ENCODE data around the gene WASF1. TPM values are rescaled to one million over a fixed set of nuclear protein-coding genes. Genes with fewer than 3 reads are reported as not detected.

The WASF1 gene
- total RNA-seq (2014; rRNA removed; shearing (Covaris generic)): 25.2 and 26.2 TPM in 2 replicates

DNA sequence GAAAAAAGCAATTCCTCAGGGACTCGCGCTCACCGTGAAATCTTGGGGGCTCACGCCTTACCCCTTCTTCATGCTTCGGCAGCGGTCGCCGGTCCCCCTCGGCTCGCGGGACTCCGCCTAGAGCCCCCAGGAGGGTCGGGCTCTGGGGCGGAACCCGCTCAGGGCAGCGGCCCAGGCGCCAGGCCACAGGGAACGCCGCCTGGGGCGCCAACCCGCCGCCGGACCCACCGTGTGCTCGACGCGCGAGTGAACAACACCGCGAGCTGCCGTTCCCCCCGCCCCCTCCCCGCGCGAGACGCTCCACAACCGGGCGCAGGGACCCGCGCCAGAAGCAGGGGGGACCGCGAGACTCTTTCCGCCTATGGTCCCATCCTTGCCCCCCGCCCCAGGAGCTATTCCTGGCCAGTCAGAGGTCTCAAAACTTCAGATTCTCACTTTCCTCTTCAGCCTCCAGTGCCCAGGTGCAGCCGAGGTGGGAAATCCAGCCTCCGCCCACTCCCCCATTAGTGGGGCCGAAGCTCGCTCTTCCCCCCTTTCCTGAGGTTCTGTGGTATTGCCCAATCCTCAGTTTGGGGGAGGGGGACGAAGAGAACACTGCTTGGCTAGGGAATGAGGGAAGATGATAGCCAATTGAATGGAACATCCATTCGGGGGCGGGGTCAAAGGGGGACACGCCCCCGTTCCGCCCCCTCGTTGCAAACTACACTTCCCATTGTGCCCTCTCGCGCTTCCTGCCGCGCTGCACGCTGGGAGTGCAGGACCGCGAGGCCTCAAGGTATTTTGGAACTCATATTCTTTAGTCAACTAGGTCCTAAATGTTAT lies at the start of gene WASF1:
TSS of gene WASF1 (minus strand) at position 265 of the 822 bp plus-strand sequence. CDS start 52,069 bp downstream, outside the sequence.
- DNase-seq (ENCODE audit: low read depth): peak; percentile 99

DNA sequence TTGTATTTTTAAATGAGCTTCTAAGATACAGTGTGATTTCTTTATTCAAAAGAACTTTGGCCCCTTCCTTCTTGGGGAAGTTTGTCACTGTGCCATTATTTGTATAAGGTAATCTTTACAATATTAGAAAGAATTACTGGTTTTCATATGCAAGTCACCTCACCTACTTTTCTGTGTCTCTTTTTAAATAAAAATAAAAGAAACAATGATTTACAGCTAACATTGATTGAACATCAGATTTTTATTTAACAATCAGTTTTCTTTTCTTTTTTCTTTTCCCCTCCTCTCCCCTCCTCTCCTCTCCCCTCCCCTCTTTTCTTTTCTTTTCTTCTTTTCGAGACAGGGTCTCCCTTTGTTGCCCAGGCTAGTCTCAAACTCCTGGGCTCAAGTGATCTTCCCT lies 46.8 kb upstream of the WASF1 start:
- DNase-seq (ENCODE audit: low read depth): no peak

GRCh38 chr6:110221738-110222137 lies 42.3 kb upstream of the WASF1 start:
- no peak for DNase-seq (ENCODE audit: low read depth)

DNA sequence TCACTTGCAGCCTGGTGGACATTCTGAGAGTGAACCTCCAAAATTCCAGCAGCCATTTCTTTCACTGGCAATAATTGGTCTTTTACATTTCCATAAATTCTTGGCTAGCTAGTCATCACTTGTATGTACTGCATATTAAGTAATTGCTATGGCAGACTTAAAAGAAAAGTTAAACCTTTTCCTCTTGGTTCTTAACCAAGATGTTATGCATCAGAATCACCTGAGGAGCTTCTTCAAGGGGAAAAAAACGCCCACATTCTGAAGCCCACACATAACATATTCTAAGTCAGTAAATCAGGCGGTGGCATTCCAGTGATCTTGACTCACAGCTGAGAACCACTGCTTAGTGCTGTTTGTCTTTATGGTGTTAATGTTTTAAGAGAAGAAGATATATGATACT lies 37.8 kb upstream of the WASF1 start:
- DNase-seq (ENCODE audit: low read depth): peak; percentile 45

GRCh38 chr6:110216140-110216539 lies 36.7 kb upstream of the WASF1 start:
- no peak for DNase-seq (ENCODE audit: low read depth)

GRCh38 chr6:110214338-110214737 lies 34.9 kb upstream of the WASF1 start:
- no peak for DNase-seq (ENCODE audit: low read depth)

GRCh38 chr6:110211753-110212152 lies 32.3 kb upstream of the WASF1 start:
- no peak for DNase-seq (ENCODE audit: low read depth)

- no peak for DNase-seq (ENCODE audit: low read depth)
Observed at GRCh38 chr6:110207652-110208051, 28.2 kb upstream of the WASF1 start.

DNA sequence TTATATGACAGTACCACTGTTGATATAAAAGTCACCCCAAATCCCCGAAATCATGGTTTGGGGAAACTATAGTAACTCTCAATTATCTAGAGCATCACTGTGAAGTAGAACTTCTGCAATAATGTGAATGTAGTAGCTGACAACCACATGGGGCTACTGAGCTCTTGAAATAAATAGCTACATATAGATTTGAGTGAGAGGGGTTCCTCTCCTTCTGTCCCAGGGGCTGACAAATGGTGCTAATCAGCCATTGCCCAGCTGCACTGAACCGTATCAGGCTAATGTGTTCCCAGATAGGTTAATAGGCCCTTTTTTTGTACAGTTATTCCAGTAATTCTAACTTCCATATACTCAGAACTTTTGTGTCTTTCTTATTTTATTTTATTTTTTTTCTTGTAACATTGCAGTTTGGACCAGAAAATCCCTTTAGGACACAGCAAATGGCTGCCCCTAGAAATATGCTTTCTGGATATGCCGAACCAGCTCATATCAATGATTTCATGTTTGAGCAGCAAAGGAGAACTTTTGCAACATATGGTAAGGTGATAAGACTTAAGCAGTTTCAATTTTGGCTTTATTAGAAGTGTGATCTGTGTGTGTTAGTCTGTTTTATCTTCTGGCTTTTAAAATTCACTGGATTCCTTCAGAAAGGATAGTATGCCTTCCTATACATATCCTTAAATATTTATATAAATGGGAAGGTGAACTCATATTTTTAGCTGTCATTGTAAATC lies 21.8 kb upstream of the WASF1 start:
- DNase-seq (ENCODE audit: low read depth): no peak

DNA sequence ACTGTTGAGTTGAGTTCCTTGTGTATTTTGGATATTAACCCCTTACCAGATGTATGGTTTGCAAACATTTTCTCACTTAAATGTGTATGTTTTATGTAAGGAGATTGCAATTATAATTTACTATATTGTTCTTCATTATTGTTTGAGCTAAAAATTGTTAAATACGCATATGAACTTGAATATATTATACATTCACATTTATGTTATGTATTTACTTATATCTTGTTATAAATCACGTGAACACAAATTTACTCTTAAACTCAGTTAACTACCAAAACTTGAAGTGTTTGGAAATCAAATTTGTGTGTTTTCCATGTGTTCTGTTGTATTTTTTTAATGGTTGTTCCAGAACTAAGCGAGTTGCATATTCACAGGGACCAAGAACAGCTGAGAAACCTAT lies 19.1 kb upstream of the WASF1 start:
- no peak for DNase-seq (ENCODE audit: low read depth)

- no peak for DNase-seq (ENCODE audit: low read depth)
Observed at GRCh38 chr6:110196874-110197273, 17.4 kb upstream of the WASF1 start.

GRCh38 chr6:110195639-110196038 lies 16.2 kb upstream of the WASF1 start:
- DNase-seq (ENCODE audit: low read depth): no peak

DNA sequence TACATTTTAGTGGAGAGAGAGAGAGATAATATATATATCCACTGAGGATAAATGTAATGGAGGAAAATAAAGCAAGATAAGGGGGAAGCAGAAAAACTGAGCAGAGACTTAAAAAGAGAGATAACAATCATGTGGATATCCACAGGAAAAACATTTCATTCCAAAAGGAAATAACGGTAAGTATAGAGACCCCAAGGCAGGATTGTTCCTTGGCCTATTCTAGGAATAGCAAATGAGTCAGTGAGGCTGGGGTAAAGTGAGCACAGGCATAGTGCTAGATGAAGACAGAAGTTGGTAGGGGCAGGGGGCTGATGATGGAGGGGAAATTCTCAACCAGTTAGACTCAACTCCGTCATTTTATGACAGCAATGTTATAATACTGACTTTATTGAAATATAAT lies 12.0 kb upstream of the WASF1 start:
- DNase-seq (ENCODE audit: low read depth): no peak

DNA sequence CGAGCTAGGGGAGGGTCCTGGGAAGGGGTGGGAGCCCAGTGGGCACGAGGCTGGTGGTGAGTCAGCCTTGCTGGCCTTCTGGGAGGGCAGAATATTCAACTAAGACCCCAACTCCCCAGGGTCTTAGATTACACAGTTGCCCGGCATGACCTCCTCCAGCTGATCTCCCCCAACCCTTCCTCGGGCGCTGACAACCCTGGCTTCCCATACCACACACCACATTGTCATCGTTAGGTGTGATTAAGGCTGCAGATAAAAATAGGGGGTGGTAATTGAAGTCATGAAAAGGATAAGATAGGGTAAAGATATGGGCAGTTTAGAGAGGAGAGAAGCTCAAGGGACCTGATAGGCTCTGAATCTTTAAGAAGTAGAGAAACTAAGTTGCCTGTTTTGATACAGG lies 11.3 kb upstream of the WASF1 start:
- DNase-seq (ENCODE audit: low read depth): no peak

DNA sequence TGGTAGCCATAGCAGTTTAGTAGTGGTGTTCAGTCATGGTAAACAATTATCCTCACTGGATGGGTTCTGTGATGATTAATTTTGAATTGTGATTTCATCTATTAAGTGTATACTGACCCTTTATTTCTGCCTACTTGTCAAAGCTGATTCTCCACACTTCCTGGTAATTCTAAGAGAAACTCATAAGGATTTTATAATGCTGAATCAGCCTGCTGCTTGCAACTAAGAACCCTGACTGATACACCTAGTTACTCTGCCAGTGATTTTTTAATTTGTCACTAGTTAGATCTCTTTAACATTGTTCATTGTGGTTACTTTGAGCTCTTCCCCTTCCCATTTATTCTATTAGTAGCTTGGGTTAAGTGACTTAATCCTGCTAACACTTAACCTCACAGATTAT lies 9.3 kb upstream of the WASF1 start:
- DNase-seq (ENCODE audit: low read depth): peak; percentile 47

DNA sequence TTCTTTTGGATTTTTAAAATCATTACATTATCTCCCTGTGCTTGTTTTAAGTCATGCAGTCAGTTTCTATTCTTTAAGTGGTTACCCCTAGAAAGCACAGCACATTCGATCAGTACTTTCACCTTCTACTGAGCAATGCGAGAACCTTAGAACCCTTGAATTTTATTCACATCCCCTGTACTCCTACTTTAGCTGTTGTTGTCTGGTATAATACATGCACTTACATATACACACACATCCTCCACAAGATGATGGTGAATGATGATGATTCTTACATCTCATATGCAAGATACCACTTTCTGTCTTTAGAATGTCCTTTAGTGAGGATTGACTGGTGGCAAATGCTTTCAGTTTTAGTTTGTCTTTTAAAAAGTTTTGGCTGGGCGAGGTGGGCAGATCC lies 6.4 kb upstream of the WASF1 start:
- no peak for DNase-seq (ENCODE audit: low read depth)

GRCh38 chr6:110183292-110183885 lies 3.9 kb upstream of the WASF1 start:
- DNase-seq (ENCODE audit: low read depth): no peak

- no peak for DNase-seq (ENCODE audit: low read depth)
Observed at GRCh38 chr6:110181131-110182030, 1.9 kb upstream of the WASF1 start.

DNA sequence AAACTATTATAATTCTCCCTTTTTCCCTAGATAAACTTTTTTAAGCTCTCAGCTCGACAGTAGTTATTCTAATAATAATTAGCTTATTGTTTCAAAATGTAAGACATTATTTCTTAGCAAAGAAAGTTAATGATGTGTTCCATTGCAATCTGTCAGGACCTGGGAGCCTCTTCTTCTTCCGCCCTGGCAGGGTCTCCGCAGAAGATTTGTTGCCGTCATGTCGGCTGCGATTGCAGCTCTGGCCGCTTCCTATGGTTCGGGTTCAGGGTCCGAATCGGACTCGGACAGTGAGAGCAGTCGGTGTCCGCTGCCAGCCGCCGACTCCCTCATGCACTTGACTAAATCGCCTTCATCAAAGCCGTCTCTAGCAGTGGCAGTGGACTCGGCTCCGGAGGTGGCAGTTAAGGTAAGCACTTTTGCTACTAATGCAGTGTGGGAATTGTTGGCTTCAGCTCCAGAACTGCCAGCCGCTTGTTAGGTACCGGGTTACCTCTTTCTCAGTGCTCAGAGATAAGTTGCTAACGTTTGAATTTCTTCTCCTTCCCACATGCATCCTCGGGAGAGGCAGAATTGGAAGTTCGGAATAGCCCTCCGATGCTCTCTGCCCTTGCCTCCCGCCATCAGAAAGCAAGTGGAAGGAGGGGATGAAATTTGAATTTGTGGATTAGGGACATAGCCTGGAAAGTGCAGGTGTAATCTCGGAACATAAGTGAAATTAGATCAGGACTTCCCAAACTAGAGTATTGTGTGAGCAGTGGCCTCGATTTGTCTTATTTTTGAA lies 948 bp upstream of the WASF1 start, which contains the start of gene CDC40:
TSS of gene CDC40 (plus strand) at position 200 of the 781 bp plus-strand sequence. CDS start at position 218, 18 bp downstream.
- no peak for DNase-seq (ENCODE audit: low read depth)

- DNase-seq (ENCODE audit: low read depth): peak; percentile 84
Observed at GRCh38 chr6:110178626-110179405, 654 bp downstream of the WASF1 start.

Measured in M059J (cell line).